SKM-1 treated with dmso at 0.1 percent for 144 hours (cell line): ENCODE measurements around the gene PDE4D.
"Not testable (repeated sequence)": the region's sequence is repeated elsewhere in the genome, so short reads cannot be mapped to it uniquely, and the experiment has no call there.

Experiments
- DNase-seq: peaks from one replicate; lab custom pipeline; 2025; ENCODE audit not compliant: unreplicated experiment; lab: John Stamatoyannopoulos, UW

PDE4D gene

DNA sequence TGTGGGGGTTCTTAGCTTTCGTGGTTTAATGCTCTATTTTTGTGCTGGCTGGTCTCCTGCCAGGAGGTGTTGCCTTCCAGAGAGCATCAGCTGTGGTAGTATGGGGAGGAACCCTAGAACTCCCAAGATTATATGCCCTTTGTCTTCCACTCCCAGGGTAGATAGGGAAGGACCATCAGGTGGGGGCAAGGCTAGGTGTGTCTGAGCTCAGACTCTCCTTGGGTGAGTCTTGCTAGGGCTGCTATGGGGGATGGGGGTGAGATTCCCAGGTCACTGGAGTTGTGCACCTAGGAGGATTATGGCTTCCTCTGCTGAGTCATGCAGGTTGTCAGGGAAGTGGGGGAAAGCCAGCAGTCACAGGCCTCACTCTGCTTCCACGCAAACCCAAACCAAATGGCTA lies 584.8 kb downstream of the PDE4D start:
- DNase-seq = not testable (repeated sequence)

DNA sequence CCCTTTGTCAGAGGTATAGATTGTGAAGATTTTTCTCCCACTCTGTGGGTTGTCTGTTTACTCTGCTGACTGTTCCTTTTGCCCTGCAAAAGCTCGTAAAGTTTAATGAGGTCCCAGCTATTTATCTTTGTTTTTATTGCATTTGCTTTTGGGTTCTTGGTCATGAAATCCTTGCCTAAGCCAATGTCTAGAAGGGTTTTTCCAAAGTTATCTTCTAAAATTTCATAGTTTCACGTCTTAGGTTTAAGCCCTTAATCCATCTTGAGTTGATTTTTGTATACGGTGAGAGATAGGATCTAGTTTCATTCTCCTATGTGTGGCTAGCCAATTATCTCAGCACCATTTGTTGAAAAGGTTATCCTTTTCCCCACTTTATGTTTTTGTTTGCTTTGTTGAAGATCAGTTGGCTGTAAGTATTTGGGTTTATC lies 590.2 kb downstream of the PDE4D start:
- DNase-seq = not testable (repeated sequence)

DNA sequence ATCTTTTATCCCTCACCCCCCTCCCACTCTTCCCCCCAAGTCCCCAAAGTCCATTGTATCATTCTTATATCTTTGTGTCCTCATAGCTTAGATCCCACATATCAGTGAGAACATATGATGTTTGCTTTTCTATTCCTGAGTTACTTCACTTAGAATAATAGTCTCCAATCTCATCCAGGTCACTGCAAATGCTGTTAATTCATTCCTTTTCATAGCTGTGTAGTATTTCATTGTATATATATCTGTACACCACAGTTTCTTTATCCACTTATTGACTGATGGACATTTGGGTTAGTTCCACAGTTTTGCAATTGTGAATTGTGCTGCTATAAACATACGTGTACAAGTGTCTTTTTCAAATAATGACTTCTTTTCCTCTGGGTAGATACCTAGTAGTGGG lies 591.0 kb downstream of the PDE4D start:
- not testable (repeated sequence) for DNase-seq

GRCh38 chr5:59301727-59302126 lies 591.8 kb downstream of the PDE4D start:
- DNase-seq = no peak

- DNase-seq = no peak
Measured at GRCh38 chr5:59300930-59301329, 592.6 kb downstream of the PDE4D start.

- DNase-seq = no peak
Measured at GRCh38 chr5:59299006-59299405, 594.5 kb downstream of the PDE4D start.

DNA sequence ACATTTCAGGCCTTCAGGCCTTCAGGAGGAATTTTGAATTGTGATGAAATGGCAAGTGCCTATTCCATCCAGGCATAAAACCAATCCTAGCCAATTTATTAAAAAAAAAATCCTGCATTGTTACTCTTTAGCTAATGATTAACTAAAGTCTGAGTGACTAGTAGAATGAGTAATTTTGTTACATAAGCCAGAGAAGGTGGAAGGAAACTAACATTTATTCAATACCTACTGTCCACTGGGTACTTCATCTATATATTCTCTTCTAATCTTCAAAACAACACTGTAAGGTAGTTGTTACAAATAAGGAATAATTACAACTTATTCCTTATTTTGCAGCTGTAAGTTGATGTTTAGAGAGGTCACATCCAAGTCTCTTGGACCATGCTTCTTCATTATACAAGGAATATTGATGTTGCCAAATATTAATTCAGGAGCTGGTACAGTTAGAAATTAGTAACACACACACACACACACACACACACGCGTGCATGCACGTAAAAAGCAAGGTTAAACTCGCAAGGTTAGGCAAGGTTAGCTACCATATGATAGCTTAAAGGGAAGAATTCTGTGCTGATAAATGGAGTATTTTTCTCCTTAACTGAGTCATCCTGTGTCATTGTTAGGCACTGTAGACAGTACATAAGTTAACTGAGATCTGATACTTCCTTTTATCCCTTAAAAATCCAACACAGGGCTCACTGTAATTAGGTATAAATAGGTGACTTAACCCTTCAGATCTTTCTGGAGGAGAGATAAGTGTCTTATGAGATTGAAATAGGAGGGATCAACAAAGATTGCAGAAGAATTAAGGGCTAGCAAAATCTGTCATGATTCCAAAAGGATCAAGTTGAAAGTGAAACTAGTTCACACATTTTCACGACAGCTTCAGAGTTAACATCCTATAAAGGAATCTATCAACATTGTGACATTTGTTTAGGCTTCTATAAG lies 596.9 kb downstream of the PDE4D start:
- DNase-seq = no peak

GRCh38 chr5:59293700-59294099 lies 599.8 kb downstream of the PDE4D start:
- DNase-seq = no peak

DNA sequence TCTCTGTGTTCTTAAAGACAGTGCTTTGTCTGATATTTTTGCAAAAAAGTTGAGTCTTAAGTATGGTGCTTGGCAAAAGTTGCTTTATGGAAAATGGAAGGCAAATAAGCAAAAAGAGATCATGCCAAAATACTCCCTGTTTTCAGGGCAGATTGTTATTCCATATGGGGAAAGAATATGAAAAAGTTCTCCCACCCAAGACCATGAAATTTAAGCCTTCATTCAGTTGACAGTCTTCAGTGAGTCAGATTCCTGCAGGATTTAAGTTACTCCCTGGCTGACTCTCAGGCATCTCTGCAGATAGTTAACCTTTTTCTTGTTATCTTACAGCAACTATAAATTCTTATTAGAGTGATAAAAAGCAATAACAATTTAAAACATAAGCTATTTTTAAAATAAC lies 601.6 kb downstream of the PDE4D start:
- no peak for DNase-seq

DNA sequence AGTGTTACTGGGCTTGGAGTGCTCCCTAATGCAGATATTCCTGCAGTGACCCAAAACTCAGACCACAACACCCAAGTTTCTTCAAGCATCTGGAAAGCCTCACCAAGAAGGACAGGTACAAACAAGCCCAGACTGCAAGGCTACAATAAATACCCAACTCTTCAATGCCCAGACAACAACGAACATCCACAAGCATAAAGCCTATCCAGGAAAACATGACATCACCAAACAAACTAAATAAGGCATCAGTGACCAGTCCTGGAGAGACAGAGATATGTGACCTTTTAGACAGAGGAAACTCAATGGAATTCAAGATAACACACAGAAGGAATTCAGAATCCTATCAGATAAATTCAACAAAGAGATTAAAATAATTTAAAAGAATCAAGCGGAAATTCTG lies 605.6 kb downstream of the PDE4D start:
- DNase-seq = no peak

DNA sequence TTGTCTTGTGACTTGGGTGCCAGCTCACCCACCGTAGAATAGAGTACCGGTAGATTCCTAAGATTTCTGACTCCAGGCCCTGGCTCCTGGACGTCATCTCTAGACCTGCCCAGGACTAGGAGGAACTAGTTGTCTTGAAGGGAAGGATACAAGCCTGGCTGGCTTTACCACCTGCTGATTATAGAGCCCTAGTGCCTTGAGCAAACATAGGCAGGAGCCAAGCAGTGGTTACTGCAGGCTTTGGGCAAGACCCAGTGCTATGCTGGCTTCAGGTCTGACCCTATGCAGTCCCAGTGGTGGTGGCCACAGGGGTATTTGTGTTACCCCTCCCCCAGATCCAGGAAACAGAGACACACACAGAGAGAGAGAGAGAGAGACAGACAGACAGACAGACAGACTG lies 606.2 kb downstream of the PDE4D start:
- no peak for DNase-seq

GRCh38 chr5:59286510-59286909 lies 607.0 kb downstream of the PDE4D start:
- DNase-seq = no peak

DNA sequence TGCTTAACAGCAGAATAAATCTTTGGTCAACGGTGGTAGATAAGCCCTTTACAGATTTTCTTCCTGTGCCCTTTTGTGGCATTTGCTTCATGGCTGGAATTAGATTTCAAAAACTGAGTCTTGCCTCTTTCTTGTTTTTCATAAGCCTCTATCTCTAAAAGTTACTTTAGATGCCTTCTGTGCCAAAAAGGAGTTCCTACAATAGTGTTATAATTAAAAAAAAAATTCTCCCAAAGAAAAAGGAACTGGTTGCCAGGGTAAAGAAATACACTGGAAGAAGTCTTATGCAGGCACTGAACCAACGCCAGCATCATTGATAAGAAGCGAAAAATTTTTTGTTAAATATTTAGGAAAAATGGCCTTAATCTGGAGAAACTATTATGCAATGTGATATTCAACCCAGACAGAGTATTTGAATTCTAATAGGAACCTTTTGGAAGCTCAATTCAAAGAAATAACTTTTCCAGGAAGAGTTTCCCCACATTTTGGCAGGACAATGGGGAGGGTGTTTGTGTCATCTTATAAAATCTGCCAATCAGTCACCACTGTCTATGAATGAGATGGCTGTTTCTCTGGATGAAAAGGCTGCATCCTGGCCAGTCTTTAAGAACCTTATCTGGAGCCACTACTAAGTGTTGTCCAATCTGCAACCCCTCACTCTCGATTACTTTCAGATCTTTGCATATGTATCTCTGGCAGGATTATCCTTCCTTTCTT lies 608.1 kb downstream of the PDE4D start:
- no peak for DNase-seq

DNA sequence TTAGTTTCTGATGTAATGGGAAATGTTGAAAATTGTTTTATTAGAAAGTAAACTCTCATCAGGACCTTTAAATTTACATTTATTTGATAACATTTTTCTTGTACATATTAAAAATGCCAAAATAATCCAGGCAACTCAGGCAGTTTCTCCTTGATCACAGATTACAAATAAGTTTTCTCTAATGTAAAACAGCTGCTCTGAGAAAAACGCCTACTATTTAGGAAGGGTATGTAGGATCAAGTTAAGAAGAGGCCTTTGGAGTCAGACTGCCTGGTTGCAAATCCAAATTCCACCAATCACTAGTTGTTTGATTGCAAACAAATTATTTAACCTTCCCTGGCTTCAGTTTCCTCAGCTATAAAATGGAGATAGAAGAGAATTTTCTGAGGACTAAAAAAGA lies 610.8 kb downstream of the PDE4D start:
- DNase-seq = no peak

GRCh38 chr5:59279979-59280378 lies 613.5 kb downstream of the PDE4D start:
- no peak for DNase-seq

- DNase-seq = no peak
Measured at GRCh38 chr5:59276917-59277372, 616.6 kb downstream of the PDE4D start.

DNA sequence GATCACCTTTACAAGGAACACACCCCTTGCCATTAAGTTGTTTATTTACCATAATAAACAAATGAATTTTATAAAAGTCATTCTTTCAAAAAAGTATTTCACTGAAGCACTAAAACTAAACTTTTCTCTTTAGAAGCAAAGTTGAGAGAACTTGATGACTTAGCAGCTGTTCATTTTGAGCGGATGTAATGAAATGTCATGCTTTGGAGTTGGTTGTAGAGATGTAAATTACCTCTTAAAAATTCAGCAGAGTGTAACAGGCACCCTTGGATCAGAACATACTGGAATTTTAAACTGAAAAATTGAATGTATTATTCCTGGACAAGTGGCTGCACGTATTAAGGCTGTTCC lies 617.2 kb downstream of the PDE4D start:
- DNase-seq = no peak

DNA sequence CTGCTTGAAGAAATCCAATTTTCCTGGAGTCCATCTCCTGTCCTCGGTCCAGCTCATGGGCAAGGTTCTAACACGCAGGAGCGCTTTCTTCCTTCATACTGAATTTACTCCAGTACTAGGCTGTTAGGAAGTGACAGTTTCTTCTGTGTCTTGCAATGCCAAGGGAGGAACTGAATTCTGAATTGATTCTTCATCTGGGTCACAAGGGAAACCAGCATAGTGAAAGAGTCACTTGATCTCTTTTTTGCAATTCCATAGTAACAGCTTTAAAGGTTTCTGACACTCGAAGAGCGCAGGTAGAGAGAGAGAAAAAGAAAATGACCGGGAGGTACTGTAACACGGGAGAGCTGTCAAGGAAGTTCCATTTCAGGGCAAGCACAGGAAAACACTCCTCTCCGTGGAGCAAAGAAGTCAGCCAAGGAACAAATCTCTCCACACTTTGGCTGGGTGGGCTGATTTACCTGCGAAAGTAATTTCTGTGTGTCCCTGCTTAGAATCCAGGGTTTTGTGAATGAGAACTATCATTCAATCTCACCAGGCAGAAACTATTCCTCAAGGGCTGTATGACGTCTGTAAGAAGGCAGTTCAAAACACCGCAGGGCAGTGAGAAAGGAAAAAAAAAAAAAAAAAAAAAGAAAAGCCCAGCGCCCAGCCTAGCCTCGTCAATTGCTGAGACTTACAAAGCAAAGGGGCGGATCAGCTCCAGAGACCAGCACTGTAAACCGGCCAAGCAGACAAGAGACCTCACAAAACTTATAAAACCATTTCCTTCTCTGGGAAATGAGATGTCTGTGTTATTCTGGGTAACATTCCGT lies 617.8 kb downstream of the PDE4D start:
- no peak for DNase-seq

DNA sequence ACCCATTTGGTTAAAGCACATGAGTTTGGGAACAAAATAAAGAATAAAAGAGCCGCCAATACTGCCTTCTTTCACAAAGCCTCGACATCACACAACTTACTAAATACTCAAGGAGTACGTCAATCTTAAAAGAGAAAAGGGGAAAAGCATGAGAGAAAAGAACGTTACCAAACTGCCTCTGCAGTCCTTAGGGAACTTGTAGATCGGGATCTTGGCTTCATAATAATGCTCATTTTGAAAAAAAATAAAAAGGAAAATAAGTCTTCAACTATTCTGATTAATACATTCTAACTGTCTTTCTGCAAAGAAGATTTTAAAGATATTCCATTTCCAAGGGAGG lies 618.4 kb downstream of the PDE4D start:
- DNase-seq = no peak

DNA sequence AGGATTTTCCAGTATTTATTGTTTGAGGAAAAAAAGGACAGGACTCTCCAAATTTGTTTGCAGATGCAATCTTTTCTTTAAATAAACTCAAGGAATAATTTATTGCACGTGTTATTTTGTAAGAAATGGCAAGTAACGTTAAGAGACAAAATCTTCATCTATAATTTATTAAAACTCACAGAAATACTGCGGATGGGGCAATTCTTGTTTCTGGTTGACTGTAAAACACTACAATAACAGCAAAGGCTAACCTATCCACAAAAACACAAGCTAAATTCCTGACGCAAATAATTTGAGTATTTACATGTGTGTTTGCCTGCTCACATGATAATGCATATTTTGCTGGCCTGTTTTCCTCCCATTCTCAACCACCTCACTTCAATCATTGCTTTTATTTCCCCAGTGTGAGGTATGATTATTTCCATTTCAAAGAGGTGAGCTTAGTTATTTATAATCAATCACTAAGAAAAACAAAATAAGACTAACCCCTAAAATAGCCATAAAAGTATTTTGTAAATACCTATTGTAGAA lies 619.4 kb downstream of the PDE4D start:
- DNase-seq = no peak

- DNase-seq = no peak
Measured at GRCh38 chr5:59272809-59273427, 620.6 kb downstream of the PDE4D start.
